Effector CD4-positive, alpha-beta T cell (primary cell): Measurements from ENCODE around the gene UBE2H.
"Not testable (repeated sequence)": the region's sequence is repeated elsewhere in the genome, so short reads cannot be mapped to it uniquely, and the experiment has no call there.

Experiments
- DNase-seq: peaks from one replicate; pipeline ENCODE4 v3.0.0-alpha.2; 2020

The UBE2H gene

DNA sequence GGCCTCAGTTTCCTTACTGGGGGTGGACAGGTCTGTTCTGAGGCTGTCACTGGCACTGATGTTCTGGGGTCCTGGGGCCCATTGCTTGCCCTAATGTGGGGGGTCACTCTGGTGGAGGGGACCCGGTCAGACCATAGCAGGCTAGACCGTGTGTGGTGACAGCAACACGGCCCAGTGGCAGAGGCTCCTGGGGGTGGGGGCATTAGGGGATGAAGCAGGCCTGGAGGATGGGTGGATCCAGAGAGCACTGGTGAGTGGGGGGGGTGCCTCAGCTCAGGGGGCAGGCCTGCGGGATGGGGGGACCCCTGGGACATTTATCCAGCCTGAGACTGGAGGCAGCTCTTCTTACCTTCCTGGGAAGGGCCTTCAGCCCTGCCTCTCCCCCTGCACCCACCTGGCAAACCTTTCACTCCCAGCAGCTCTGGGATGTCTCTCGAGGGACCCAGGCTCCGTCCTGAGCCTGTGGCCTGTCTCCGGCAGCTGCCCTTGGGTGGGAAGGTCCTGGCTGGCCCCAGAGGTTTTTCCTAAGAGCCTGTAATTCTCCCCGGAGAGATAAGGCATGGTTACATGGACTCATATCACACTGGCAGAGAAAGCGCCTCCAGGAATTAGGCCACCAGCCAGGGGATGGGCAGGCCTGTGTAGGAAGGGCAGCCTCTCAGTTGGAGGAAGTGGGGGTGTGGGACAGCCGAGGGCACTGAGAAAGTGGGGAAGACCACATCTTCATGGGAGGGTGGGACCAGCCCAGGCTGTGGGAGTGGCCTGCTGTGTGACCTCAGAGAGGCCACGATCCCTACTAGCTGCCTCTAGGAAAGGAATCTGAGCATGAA is 147.7 kb downstream of the UBE2H start:
- no peak for DNase-seq

GRCh38 chr7:129804111-129804889 is 148.5 kb downstream of the UBE2H start:
- no peak for DNase-seq

DNA sequence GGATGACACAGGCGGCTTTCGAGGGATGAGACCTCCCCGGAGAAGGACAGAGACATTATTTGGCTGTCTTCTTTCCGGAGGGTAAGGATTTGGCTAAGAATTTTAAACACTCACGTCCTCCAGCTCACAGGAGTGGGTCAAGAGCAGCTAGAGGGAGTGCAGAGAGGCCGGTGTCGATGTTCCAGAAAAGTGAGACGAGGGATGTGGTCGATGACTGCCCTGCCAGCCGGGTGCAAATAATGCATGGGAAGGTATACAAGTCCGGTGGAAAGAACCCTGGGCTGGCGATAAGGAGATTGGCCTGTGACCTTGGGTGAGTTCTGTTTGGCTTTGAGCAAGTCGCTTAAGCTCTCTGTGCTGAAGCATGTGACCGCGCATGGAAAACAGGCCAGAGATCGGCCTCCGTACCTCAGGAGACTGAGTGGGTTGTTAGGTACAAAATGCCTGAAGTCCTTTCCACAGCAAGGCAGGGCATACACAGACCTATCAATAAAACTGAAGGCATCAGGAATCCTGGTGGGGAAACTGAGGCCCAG is 149.1 kb downstream of the UBE2H start:
- DNase-seq = no peak

DNA sequence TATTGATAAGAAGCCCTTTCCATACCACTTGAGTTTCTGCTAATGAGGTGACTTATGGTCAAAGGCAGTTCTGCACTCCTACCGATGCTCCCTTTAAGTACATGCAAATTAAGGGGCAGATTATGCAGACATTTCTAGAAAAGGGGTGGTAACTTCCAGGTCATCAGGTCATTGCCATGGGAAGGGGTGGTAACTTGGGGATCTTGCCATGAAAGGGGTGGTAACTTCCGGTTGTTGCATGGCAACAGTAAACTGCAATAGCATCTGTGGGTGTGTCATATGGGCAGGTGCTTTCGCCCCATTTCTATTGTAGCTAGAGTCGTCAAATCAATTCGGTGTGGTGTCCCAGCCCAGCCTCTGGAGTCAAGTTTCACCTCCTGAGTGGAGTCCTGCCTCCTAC is 150.9 kb downstream of the UBE2H start:
- no peak for DNase-seq

GRCh38 chr7:129800901-129801300 is 151.9 kb downstream of the UBE2H start:
- DNase-seq = no peak

DNA sequence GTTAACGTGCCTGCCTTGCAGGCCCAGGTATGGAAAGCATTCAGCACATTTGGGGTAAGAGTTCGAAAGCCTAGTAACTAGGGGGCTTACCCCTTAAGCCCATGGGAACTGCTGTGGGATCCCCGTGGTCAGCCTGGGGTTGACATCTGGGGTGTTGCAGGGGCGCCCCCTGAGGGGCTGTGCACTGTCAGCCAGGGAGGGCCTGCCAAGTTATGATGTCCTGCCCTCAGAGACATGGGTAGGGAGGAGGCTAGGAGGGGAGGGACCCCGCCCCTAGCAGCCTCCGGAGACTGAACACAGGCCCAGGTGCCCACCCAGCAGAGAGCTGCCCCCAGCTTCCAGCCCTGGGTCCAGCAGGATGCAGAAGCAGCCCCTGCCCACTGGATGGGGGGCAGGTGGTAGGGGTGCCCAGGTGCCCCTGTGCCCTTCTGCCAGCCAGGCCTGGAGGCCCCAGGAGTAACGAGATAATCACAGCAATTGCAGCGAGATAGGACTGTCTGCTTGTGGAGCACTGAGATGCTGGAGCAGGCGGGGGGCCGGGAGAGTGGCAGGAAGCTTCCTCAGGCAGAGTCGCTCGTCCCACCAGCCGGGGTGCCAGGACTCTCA is 153.3 kb downstream of the UBE2H start:
- DNase-seq = no peak

DNA sequence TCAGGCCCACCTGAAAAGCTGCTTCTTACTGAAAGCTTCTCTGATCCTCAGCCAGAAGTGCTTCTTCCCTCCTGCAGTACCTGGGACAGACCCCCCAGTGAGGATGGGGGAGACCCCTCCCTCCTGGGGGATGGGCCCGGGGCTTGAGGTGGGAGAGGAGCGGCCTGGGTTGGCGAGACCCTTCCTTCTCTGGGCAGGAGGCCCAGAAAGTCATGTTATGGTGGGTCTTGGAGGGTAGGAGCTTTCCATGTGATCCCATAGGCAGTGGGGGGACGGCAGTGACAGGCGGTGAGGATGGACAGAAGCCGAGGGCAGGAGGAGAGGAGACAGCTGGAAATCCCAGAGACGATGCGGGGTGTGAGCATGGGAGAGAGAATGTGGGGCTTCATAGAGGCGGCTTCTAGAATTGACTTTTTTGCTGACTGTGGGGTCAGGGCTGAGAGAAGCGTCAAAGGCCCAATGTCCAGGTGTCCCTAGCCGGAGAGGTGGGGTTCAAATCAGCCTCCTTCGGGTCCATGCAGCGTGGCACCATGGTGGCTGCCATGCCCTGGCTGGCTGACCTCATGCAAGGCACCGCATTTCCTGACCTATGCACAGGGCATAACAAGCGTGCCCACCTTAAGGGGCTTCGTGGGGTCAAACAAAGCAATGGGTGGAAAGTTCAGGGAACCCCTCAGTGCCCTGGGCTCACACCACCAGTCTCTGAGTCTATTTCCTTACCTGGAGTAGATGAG is 154.0 kb downstream of the UBE2H start:
- no peak for DNase-seq

DNA sequence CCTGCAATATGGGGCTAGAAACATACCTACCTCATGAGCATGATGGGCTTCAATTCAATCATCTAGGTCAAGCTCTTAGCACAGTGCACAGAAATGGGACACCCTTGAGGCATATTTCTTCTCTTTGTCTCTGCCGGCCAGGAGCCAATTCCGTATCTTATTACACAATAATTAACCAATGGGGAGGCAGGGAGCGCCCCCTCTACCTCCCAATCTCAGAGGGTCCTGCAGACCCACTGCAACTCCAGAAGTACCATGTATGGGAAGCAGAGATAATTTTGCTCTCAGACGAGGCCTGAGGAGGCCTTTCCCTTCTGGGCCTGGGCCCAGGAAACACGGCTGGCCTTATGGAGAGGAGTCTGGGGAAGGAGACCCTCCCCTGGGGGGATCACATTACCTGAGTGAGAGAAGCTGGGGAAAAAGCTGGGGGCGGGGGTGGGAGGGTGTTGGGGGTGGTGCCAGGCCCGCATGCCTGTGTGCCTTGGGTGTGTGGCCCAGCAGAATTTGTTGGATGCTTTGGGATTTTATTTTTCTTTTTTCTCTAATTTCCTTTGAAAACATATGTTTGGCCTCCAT is 155.5 kb downstream of the UBE2H start:
- no peak for DNase-seq

DNA sequence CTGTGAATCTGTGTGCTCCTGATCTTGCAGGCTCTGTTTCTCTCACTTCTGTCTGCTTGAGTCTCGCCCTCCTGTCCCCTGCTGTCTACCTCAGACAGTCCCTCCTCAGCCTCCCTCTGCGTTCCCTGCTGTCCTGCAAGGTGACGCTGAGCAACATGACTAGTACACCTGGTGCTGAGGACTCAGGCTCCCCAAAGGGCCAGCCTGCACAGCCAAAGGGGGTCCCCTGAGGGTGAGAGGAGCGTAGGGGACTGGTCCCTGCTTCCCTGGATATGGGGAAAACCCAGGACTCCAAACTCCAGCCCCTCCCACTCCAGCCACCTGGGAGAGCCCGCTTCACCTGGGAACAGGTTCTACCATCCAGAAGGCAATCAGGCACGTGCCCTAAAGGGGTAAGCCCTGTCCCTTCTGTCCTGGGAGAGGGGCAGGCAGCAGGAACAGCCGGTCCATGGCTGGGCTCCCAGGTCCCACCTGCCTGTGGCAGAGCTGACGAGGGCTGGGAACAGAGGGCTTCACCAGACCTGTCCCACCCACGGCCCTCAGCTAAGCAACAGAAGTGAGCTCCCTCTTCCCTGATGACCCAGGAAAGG is 156.5 kb downstream of the UBE2H start:
- DNase-seq = no peak

GRCh38 chr7:129794461-129794860 is 158.3 kb downstream of the UBE2H start:
- not testable (repeated sequence) for DNase-seq

- no peak for DNase-seq
Observed at GRCh38 chr7:129793506-129794310, 159.1 kb downstream of the UBE2H start.

DNA sequence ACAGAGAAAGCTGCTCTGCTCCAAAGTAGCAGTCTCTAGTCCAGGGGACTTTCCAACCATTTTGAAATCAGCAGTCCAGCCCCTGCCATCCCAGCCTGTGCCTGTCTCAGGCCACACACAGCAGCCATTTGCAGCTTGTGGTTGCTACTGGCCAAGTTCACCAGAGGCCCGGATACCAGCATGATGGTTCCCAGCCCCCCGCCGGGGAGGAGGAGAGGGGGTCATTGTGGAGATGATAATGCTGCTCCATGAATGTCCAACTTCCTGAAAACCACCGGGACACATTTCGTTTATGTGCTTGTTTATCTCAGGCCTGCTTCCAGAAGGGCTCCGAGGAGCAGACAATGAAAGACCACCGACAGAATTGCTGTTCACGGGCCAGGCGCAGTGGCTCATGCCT is 160.0 kb downstream of the UBE2H start:
- DNase-seq = no peak

DNA sequence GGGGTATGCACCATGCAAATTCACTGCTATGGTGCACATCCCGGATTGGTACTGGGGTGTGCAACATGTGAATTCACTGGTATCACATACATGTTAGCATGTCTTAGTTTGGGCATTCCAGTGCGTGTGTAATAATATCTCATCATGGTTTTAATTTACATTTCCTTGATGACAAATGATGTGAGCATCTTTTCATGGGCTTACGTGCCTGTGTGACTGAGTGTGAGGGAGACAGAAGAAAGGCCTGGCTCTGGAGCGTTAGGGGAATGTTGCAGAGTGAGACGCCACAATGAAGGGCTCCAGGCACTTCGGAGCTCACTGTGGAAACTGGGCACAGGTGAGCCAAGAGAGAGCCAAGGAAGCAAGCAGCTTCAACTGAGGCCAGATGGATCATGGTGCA is 162.6 kb downstream of the UBE2H start:
- no peak for DNase-seq

- no peak for DNase-seq
Observed at GRCh38 chr7:129789652-129790051, 163.1 kb downstream of the UBE2H start.

GRCh38 chr7:129789000-129789399 is 163.8 kb downstream of the UBE2H start:
- no peak for DNase-seq

DNA sequence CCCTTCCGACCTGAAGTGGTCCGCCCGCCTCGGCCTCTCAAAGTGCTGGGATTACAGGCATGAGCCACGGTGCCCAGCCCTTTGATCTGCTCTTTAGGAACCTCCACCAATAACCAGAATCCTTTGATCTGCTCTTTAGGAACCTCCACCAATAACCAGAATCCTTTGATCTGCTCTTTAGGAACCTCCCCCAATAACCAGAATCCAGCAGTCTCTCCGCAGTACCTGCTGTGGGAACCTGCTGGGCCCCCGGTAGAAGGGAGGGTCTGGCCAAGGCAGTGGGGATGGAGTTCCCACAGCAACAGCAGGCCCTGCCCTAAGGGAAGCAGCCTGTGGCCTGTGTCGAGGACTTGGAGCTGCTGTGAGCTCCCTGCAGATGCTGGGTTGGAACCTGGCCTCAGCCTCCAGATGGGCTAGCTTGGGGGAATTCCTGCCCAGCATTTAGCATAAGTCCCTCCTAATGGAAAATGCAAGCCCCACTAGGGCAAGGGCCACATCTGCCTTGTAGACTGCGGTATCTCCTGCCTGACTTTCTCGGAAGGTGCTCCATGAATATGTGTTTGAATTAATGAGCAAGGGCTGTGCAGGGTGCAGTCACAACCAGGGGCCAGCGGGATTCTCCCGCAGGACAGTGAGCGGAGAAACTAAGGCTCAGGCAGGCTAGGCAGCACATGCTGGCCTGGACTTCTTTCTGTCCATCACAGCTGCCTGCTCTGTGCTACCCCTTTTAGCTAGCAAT is 165.8 kb downstream of the UBE2H start:
- DNase-seq = no peak

DNA sequence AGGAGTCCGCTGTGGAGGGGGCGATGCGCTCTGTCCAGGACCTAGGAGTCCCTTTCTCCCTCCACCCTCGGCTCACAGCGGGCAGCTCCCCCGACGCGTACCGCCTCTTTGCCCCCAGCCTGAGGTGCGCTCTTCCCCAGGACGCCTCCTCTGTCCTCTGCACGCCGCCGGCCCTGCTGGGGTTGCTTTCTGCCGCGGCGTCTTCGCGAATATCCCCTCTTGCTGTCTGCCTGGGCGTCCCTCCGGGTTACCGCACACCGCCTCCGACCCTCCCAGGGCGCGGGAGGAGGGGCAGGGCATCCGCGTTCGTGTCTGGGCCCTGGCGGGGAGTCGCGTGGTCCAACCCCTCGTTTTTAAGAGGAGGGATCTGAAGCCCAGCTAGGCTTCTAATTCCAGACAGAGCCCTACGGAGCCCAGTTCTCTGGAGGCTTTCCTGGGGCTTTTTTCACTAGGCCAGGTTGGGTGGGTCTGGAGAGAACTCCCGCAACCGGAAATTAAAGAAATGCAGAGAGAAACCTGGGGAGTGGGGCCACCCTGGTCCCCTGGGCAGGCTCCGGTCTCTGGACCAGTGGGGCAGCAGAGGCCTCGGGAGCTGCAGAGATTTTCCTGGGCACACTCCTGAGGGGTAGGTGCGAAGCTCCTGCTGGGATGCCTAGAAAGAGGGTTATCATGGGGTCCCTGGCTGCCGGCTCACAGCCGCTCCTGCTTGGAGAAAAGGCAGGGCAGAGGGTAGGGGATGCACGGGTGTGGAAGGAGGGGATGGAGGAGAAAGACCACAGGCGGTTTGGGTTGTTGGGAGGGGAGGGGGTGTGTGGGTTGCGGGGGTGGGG is 166.9 kb downstream of the UBE2H start:
- DNase-seq = no peak

DNA sequence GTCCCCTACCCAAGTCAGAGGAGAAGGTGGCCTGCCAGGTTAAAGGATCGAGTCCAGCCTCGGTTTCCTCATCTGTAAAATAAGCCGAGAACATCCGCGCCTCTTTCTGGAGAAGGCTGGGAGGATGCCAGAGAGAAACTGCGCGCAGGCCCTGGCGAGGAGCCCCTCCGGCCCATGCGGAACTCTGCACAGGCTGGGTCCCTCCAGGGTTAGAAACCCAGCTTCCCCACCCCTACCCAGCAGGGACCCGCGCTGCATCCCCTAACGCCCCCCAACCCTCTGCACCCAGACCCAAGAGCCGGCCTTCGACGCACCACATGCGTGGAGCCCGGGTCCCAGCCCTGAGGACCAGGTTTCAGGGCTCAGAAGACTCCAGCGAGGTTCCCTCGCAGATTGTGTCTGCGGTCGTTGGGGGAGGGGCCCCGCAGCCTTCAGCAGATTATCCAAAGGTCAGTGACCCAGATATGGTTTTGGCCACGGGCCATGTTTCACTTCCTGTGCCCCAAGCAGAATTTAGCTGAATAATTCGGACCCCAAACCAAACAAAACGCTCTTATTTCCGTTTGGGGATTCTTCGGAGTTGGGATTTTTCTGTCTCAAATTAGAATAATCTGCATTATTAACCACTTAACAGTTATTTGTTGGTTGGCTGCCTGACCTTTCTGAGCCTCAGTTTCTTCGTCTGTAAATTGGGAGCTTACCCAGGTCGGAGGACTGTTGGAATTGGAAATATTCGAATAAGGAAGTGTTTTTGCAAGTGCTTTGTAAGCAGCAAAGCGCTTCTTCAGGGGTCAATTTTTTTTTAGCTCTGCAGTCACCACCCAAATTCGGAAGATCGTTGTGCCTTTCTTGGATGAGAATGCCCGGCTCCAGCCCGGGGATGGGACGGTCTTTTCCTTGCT is 167.7 kb downstream of the UBE2H start:
- no peak for DNase-seq
